Suprapubic skin (tissue), 4 donors: ENCODE results near the gene LRFN2.

Experiments used
- CTCF ChIP-seq, 2 donors: fragments of 200-600 bp in 1 of 2; fragments of 450-650 bp in 1 of 2; sonication (generic) in 1 of 2; IDR thresholded peaks; one replicate each; pipeline ENCODE4 v1.5.1; 2016 to 2019; ENCODE audit warnings: antibody characterized with exemption in 2 of 2, mild to moderate bottlenecking in 1 of 2, moderate library complexity in 1 of 2
- POLR2A ChIP-seq, 2 donors: fragments of 450-650 bp; IDR thresholded peaks; one replicate each; pipeline ENCODE4 v1.6.1; 2017; ENCODE audit warnings: antibody characterized with exemption in 2 of 2, mild to moderate bottlenecking in 2 of 2, moderate library complexity in 2 of 2
- POLR2AphosphoS5 ChIP-seq, 3 donors: sonication (generic); formaldehyde crosslinking; IDR thresholded peaks; one replicate each; pipeline ENCODE4 v1.6.1; 2017; ENCODE audit warnings: antibody characterized with exemption in 3 of 3

GRCh38 chr6:40344566-40345167, 242.5 kb downstream of the LRFN2 start:
- TF ChIP-seq CTCF (IDR thresholded peaks at IDR 0.05), result no peak
- no peak for TF ChIP-seq POLR2A (IDR thresholded peaks at IDR 0.05)
- no peak for TF ChIP-seq POLR2AphosphoS5 (IDR thresholded peaks at IDR 0.05)
